Left ventricle myocardium inferior (tissue), 1 donor: ENCODE measurements around the gene CREG2. TPM values are rescaled to one million over a fixed set of nuclear protein-coding genes. Genes with fewer than 3 reads are reported as not detected.

Experiments
- DNase-seq: peaks from one replicate; pipeline ENCODE4 v3.0.0-alpha.2; 2020
- H3K27ac ChIP-seq: fragments of 200-600 bp; replicated peaks from 2 replicates; pipeline ENCODE4 v1.8.0; 2021
- H3K27me3 ChIP-seq: fragments of 200-600 bp; 2 replicates; pipeline ENCODE4 v1.8.0; 2021; ENCODE audit warnings: low read depth
- H3K36me3 ChIP-seq: fragments of 200-600 bp; 2 replicates; pipeline ENCODE4 v1.8.0; 2021
- H3K4me1 ChIP-seq: fragments of 200-600 bp; 2 replicates; pipeline ENCODE4 v1.8.0; 2021
- H3K4me3 ChIP-seq: fragments of 200-600 bp; 2 replicates; pipeline ENCODE4 v1.8.0; 2021; ENCODE audit warnings: mild to moderate bottlenecking, moderate library complexity
- H3K9me3 ChIP-seq: fragments of 200-600 bp; replicated peaks from 2 replicates; pipeline ENCODE4 v1.8.0; 2021
- intact Hi-C: fragments of 100-400 bp; cut with micrococcal nuclease; formaldehyde crosslinking; loops from one replicate; pipeline ENCODE4 v1.11.0; 2022
- total RNA-seq: library from RNA; stranded (reverse); fragmentation: NEBNext Ultra II Directional; extraction: Animal tissue kit (Norgen Biotek cat#: 25700); gene quantifications from one replicate; pipeline ENCODE4 v1.2.1, GENCODE V29; 2021
- TF ChIP-seq, protein P1 (sequence below): fragments of 200-600 bp; IDR thresholded peaks from 2 replicates; pipeline ENCODE4 v1.8.0; 2021; ENCODE audit warnings: antibody characterized with exemption, mild to moderate bottlenecking, borderline replicate concordance
- donor health status: DM: no; HTN: yes; CAD: no; lungs with severe emphysema.

Gene CREG2
- total RNA-seq, 1 donor from 2014 or later = not detected

DNA sequence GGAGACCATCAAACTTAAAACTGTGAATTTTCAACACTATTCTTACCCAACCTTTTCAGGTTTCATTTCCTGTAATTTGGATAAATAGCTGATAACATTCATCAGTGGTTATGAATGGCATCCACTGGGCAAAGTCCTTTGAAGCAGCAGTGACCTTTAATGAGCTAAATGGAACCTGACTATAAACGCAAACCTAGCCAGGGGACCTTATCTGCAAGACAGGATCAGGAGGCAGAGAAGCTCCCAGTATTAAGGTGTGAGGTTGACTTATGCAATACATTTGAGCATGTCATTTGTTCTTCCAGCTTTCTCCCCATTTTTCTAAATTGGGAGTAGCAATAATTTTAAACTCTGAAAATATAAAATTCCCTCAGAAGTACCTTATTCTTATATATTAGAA, 38.4 kb downstream of the CREG2 start:
- intact Hi-C loops = no loop called here
- H3K4me1 ChIP-seq = no peaks in the 10 kb centered on the region
- no peaks in the 10 kb centered on the region for H3K27me3 ChIP-seq
- no peaks in the 10 kb centered on the region for H3K36me3 ChIP-seq
- H3K27ac ChIP-seq = no peak overlapping the region
- no peak overlapping the region for H3K4me3 ChIP-seq
- DNase-seq = no peak
- no peaks in the 10 kb centered on the region for H3K9me3 ChIP-seq
- TF ChIP-seq, protein P1, sequence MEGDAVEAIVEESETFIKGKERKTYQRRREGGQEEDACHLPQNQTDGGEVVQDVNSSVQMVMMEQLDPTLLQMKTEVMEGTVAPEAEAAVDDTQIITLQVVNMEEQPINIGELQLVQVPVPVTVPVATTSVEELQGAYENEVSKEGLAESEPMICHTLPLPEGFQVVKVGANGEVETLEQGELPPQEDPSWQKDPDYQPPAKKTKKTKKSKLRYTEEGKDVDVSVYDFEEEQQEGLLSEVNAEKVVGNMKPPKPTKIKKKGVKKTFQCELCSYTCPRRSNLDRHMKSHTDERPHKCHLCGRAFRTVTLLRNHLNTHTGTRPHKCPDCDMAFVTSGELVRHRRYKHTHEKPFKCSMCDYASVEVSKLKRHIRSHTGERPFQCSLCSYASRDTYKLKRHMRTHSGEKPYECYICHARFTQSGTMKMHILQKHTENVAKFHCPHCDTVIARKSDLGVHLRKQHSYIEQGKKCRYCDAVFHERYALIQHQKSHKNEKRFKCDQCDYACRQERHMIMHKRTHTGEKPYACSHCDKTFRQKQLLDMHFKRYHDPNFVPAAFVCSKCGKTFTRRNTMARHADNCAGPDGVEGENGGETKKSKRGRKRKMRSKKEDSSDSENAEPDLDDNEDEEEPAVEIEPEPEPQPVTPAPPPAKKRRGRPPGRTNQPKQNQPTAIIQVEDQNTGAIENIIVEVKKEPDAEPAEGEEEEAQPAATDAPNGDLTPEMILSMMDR = no peak

DNA sequence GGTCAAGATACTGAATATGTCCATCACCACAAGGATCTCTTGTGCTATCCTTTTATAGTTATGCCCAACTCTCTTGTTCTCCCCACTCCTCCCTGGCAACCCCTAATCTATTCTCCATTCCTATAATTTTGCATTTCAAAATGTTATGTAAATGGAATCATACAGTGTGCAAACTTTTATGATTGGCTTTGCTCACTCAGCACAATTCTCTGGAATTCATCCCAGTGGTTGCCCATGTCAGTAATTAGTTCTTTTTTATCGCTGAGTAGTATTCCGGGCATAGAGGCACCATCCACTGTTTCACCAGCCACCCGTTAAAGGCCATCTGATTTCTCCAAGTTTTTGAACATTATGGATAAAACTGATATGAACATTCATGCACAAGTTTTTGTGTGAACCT, 40.4 kb downstream of the CREG2 start:
- H3K9me3 ChIP-seq = no peaks in the 10 kb centered on the region
- TF ChIP-seq, protein P1 = no peak
- DNase-seq = no peak
- intact Hi-C loops = no loop called here
- H3K27me3 ChIP-seq = no peaks in the 10 kb centered on the region
- no peaks in the 10 kb centered on the region for H3K36me3 ChIP-seq
- H3K4me3 ChIP-seq = no peak overlapping the region
- no peaks in the 10 kb centered on the region for H3K4me1 ChIP-seq
- H3K27ac ChIP-seq = no peak overlapping the region

DNA sequence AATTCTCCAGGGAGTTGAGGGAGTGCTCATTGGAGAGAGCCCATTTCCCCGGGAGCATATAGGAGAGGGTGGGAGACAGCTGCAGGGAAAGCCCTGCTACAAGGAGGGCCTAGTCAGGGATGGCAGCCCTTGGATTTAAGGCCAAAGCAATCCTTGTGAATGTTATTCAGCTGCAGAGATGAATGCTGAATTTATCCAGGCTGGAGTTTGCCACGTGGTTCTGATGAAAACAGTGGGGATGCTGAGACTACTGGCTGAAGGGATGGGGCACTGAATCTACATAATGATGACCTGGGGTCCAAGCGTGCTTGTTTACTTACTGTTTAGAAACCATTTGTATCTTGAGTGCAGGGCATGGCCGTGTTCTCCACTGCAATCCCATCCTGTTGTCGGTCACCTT, 43.2 kb downstream of the CREG2 start:
- H3K9me3 ChIP-seq = no peaks in the 10 kb centered on the region
- H3K4me3 ChIP-seq = no peak overlapping the region
- H3K27ac ChIP-seq = no peak overlapping the region
- H3K4me1 ChIP-seq = no peaks in the 10 kb centered on the region
- no peaks in the 10 kb centered on the region for H3K36me3 ChIP-seq
- no peaks in the 10 kb centered on the region for H3K27me3 ChIP-seq
- DNase-seq = no peak
- TF ChIP-seq, protein P1 = no peak
- intact Hi-C loops = no loop called here

DNA sequence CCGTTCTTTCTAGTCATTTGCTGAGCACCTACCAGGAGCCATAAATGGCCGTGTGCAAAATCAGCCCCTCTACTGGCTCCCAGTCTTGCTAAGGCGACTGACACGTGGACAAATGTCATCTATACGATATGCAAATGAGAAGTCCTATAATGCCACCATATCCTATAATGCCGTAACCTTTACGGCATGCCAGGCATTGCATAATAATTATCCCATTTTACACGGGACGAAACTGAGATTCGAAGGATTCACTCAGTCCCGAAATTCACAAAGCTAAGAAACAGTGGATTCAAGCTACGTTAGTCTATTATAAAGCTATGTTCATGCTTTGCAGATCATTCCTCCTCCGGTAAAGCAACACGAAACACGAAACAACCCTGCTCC, 44.7 kb downstream of the CREG2 start:
- Histone ChIP-seq H3K27ac (no peak overlapping the region), H3K4me1 (no peaks in the 10 kb centered on the region), H3K4me3 (no peak overlapping the region), H3K9me3 (no peaks in the 10 kb centered on the region), H3K27me3 (no peaks in the 10 kb centered on the region), H3K36me3 (no peaks in the 10 kb centered on the region)
- no peak for DNase-seq
- TF ChIP-seq, protein P1 = no peak
- intact Hi-C loops = no loop called here

DNA sequence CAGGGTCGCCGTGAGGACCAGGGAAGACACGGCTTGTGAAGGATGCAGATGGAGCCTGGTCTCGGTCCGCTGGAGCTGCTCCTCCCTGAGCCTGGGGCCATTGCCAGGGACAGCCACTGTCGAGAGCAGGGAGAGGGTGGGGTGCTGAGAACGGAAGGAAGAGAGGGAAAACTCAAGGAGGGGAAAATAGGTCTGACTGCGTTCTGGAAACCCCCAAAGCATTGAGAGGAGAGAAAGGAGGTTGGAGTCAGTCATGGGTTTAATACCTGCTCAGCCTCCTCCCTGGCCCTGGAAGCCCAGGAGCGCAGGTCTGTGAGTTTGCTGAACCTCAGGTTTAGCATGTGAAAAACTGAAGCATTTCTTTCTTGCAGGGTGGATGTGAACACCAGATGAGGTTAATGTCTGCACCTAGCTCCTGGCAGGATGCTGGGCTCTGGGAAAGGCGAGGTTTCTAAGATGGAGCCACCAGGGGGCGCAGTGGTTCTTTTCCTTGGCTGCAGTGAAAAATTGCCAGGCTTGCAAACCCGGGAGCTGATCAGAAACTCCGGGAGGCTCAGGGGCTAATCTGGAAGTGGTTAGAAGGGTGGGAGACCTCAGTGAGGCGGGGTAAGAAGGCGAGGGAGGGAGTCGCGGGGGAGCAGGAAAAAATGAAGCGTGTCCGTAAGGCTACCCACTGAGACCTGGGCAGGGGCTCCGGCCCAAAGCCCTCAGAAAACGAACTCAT, 45.2 kb downstream of the CREG2 start:
- intact Hi-C loops = no loop called here

More for the DNA sequence above, 45.2 kb downstream of the CREG2 start:
- TF ChIP-seq, protein P1 = peak; percentile 88
- no peaks in the 10 kb centered on the region for H3K27me3 ChIP-seq
- H3K4me1 ChIP-seq = no peaks in the 10 kb centered on the region
- no peak overlapping the region for H3K4me3 ChIP-seq
- no peaks in the 10 kb centered on the region for H3K36me3 ChIP-seq
- DNase-seq = peak; percentile 77
- H3K27ac ChIP-seq = no peak overlapping the region
- H3K9me3 ChIP-seq = no peaks in the 10 kb centered on the region
